ENCODE results near the gene MED9. TPM values are rescaled to one million over a fixed set of nuclear protein-coding genes. Genes with fewer than 3 reads are reported as not detected.
"Not testable (repeated sequence)": the region's sequence is repeated elsewhere in the genome, so short reads cannot be mapped to it uniquely, and the experiment has no call there.

MED9 gene
- total and polyA plus RNA-seq, 2 donors (not counting 3 experiments of a cell fraction or from before 2014, with no cell fraction given): 15.1 to 18.2 TPM

DNA sequence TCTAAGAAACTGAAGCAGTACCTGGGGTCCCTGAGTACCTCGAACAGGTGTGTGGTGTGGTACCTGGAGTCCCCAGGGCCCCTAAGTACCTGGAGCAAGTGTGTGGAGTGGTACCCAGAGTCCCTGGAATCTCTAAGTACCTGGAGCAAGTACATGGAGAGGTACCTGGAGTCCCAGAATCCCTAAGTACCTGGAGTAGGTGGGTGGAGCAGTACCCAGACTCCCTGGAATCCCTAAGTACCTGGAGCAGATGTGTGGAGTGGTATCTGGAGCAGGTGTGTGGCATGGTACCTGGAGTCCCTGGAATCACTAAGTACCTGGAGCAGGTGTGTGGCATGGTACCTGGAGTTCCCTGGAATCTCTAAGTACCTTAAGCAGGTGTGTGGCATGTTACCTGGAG lies 22.5 kb upstream of the MED9 start:
- Histone ChIP-seq H3K9me3 (replicated peaks; ENCODE audit: control insufficient read depth, insufficient read depth, low read length) (no peaks in the 10 kb centered on the region), H3K27me3 (ENCODE audit: control insufficient read depth in 2 of 2, insufficient read depth in 2 of 2, low read length in 2 of 2) (peaks cover 0 to 13% of the 10 kb centered on the region in 2 experiments), H3K27ac (ENCODE audit: insufficient read depth, low read depth, low read length) (no peak overlapping the region), H3K4me3 (replicated peaks in 1 of 3; ENCODE audit: insufficient read depth in 1 of 3, low read depth in 1 of 3, low read length in 3 of 3) (no peak overlapping the region), H4K20me1 (replicated peaks; ENCODE audit: control insufficient read depth, extremely low read depth, insufficient read depth, low read length) (no peaks in the 10 kb centered on the region), H3K36me3 (ENCODE audit: control insufficient read depth in 2 of 2, extremely low read depth in 1 of 2, insufficient read depth in 2 of 2, low read length in 2 of 2) (no peaks in the 10 kb centered on the region), H3K4me2 (ENCODE audit: insufficient read depth, low read length) (no peak overlapping the region), H2AFZ (ENCODE audit: low read depth, low read length) (no peak overlapping the region), H3K79me2 (ENCODE audit: control insufficient read depth, insufficient read depth, low read length) (no peaks in the 10 kb centered on the region), H3K4me1 (ENCODE audit: control insufficient read depth, extremely low read depth, insufficient read depth, low read length) (no peaks in the 10 kb centered on the region), H3K9me1 (replicated peaks; ENCODE audit: control insufficient read depth, extremely low read depth, insufficient read depth, low read length) (no peaks in the 10 kb centered on the region), H3K9ac (replicated peaks; ENCODE audit: extremely low read depth, insufficient read depth, low read length) (no peak overlapping the region)
- no peak for FAIRE-seq
- dilution Hi-C loops (cut with MboI; ENCODE audit: extremely low pct_ligation_motif_present, low sequenced_read_pairs) (no loop called here), intact Hi-C loops (cut with micrococcal nuclease) (no loop called here)
- no peak for DNase-seq (ENCODE audit: low read depth, low spot score)
- ChIA-PET POLR2A (no interaction called here), CTCF (no interaction called here)
- TF ChIP-seq MYC (IDR thresholded peaks at IDR 0.05; ENCODE audit: low read depth, low read length) (no peak), FOS (IDR thresholded peaks at IDR 0.05; ENCODE audit: borderline replicate concordance, insufficient read depth, low read length) (no peak), POLR2AphosphoS5 (IDR thresholded peaks at IDR 0.05; ENCODE audit: insufficient read depth, low read depth, low read length) (no peak), POLR2A (IDR thresholded peaks at IDR 0.05; ENCODE audit: low read depth, low read length) (no peak), EZH2 (IDR thresholded peaks at IDR 0.05; ENCODE audit: borderline replicate concordance, low read depth, low read length, severe bottlenecking) (no peak), GATA2 (IDR thresholded peaks at IDR 0.05; ENCODE audit: insufficient read depth, insufficient read length, low read depth, low read length) (no peak)
- TF ChIP-seq, protein P1, sequence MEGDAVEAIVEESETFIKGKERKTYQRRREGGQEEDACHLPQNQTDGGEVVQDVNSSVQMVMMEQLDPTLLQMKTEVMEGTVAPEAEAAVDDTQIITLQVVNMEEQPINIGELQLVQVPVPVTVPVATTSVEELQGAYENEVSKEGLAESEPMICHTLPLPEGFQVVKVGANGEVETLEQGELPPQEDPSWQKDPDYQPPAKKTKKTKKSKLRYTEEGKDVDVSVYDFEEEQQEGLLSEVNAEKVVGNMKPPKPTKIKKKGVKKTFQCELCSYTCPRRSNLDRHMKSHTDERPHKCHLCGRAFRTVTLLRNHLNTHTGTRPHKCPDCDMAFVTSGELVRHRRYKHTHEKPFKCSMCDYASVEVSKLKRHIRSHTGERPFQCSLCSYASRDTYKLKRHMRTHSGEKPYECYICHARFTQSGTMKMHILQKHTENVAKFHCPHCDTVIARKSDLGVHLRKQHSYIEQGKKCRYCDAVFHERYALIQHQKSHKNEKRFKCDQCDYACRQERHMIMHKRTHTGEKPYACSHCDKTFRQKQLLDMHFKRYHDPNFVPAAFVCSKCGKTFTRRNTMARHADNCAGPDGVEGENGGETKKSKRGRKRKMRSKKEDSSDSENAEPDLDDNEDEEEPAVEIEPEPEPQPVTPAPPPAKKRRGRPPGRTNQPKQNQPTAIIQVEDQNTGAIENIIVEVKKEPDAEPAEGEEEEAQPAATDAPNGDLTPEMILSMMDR (IDR thresholded peaks at IDR 0.05; ENCODE audit: extremely low read depth in 1 of 2, insufficient read depth in 1 of 2, low read depth in 1 of 2, low read length in 2 of 2): no peak
- TF ChIP-seq, protein P2, sequence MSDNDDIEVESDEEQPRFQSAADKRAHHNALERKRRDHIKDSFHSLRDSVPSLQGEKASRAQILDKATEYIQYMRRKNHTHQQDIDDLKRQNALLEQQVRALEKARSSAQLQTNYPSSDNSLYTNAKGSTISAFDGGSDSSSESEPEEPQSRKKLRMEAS (IDR thresholded peaks at IDR 0.05; ENCODE audit: insufficient read depth, insufficient read length): no peak
- no TSS peak for BruUV-seq (replicated peaks)

DNA sequence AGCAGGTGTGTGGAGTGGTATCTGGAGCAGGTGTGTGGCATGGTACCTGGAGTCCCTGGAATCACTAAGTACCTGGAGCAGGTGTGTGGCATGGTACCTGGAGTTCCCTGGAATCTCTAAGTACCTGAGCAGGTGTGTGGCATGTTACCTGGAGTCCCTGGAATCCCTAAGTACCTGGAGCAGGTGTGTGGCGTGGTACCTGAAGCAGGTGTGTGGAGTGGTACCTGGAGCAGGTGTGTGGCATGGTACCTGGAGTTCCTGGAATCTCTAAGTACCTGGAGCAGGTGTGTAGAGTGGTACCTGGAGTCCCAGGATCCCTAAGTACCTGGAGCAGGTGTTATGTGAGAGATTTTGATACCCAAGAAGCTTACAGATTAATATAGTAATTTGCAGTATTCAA lies 22.1 kb upstream of the MED9 start:
- BruUV-seq (replicated peaks); H3K4me1 ChIP-seq (ENCODE audit: control insufficient read depth, extremely low read depth, insufficient read depth, low read length); H4K20me1 ChIP-seq (replicated peaks; ENCODE audit: control insufficient read depth, extremely low read depth, insufficient read depth, low read length); H2AFZ ChIP-seq (ENCODE audit: low read depth, low read length); H3K4me3 ChIP-seq (replicated peaks in 1 of 3; ENCODE audit: insufficient read depth in 1 of 3, low read depth in 1 of 3, low read length in 3 of 3); H3K36me3 ChIP-seq (ENCODE audit: control insufficient read depth in 2 of 2, extremely low read depth in 1 of 2, insufficient read depth in 2 of 2, low read length in 2 of 2); intact Hi-C loops (cut with micrococcal nuclease); H3K9ac ChIP-seq (replicated peaks; ENCODE audit: extremely low read depth, insufficient read depth, low read length); H3K9me1 ChIP-seq (replicated peaks; ENCODE audit: control insufficient read depth, extremely low read depth, insufficient read depth, low read length); H3K27ac ChIP-seq (ENCODE audit: insufficient read depth, low read depth, low read length); H3K9me3 ChIP-seq (replicated peaks; ENCODE audit: control insufficient read depth, insufficient read depth, low read length); H3K4me2 ChIP-seq (ENCODE audit: insufficient read depth, low read length); POLR2A ChIA-PET; H3K79me2 ChIP-seq (ENCODE audit: control insufficient read depth, insufficient read depth, low read length); FAIRE-seq; DNase-seq (ENCODE audit: low read depth, low spot score); dilution Hi-C loops (cut with MboI; ENCODE audit: extremely low pct_ligation_motif_present, low sequenced_read_pairs): not testable (repeated sequence)
- CTCF ChIA-PET: interaction anchor here (1.1 kb wide), 1 partner anchor 12 kb away, joined by 3 read pairs; no protein-coding TSS in a partner anchor
- peaks cover 0 to 12% of the 10 kb centered on the region in 2 experiments for H3K27me3 ChIP-seq (ENCODE audit: control insufficient read depth in 2 of 2, insufficient read depth in 2 of 2, low read length in 2 of 2)

All from endothelial cell of umbilical vein (primary cell).